HG02610 (cell line): Measurements from ENCODE around the gene BMERB1.

Source experiments
- ATAC-seq: cut with Tn5 transposase; IDR thresholded peaks from one replicate; pipeline ENCODE4 v1.9.1; 2021; ENCODE audit warnings: mild to moderate bottlenecking, moderate library complexity; ENCODE audit not compliant: unreplicated experiment

The BMERB1 gene

GRCh38 chr16:15493466-15494180 lies 59.2 kb downstream of the BMERB1 start:
- ATAC-seq = no peak

- ATAC-seq = no peak
These were observed 59.8 kb downstream of the BMERB1 start for GRCh38 chr16:15494236-15494635.

GRCh38 chr16:15495898-15496297 lies 61.5 kb downstream of the BMERB1 start:
- no peak for ATAC-seq

GRCh38 chr16:15498427-15499175 lies 64.2 kb downstream of the BMERB1 start:
- no peak for ATAC-seq

GRCh38 chr16:15502041-15502725 lies 67.8 kb downstream of the BMERB1 start:
- ATAC-seq = no peak

- ATAC-seq = no peak
These were observed 72.1 kb downstream of the BMERB1 start for GRCh38 chr16:15506441-15506840.

- ATAC-seq = no peak
These were observed 73.0 kb downstream of the BMERB1 start for GRCh38 chr16:15507301-15507958.

GRCh38 chr16:15507959-15508627 lies 73.7 kb downstream of the BMERB1 start:
- ATAC-seq = no peak

- ATAC-seq = no peak
These were observed 74.7 kb downstream of the BMERB1 start for GRCh38 chr16:15509051-15509592.

GRCh38 chr16:15509593-15510535 lies 75.5 kb downstream of the BMERB1 start:
- ATAC-seq = no peak

- ATAC-seq = no peak
These were observed 76.6 kb downstream of the BMERB1 start for GRCh38 chr16:15510992-15511391.

GRCh38 chr16:15511759-15512487 lies 77.5 kb downstream of the BMERB1 start:
- no peak for ATAC-seq

- ATAC-seq = no peak
These were observed 78.8 kb downstream of the BMERB1 start for GRCh38 chr16:15513156-15513555.

- no peak for ATAC-seq
These were observed 81.6 kb downstream of the BMERB1 start for GRCh38 chr16:15515992-15516391.

- no peak for ATAC-seq
These were observed 82.2 kb downstream of the BMERB1 start for GRCh38 chr16:15516609-15517008.

- no peak for ATAC-seq
These were observed 83.5 kb downstream of the BMERB1 start for GRCh38 chr16:15517743-15518377.

GRCh38 chr16:15518381-15519351 lies 84.3 kb downstream of the BMERB1 start:
- no peak for ATAC-seq
